Activated CD4-positive, alpha-beta T cell treated with anti-CD3 and anti-CD28 coated beads, Interleukin-2, amount 50 U/mL, for 48 hours (primary cell): Measurements from ENCODE around the gene PHF21A.

Experiments
- DNase-seq, 2 experiments: peaks; one replicate each; pipeline ENCODE4 v3.0.0-alpha.2; 2020

The PHF21A gene

DNA sequence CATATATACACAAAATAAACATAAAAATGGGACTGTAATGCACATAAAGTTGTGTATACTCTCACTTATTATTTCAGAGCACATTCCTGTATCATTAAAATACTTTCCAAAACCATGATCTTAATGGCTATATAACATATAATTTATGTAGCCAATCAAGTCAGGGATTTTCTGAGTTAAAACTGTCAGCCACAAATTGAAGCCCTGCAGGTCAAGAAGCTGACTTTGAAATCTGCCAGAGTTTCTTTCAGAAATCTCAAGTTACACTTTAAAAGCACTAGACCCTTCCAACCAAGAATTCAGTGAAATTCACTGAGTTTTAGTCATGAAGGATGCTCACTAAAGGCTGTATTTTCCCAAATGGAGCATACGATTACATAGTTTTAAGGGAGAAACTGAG lies 47.6 kb downstream of the PHF21A start:
- no peak for DNase-seq

DNA sequence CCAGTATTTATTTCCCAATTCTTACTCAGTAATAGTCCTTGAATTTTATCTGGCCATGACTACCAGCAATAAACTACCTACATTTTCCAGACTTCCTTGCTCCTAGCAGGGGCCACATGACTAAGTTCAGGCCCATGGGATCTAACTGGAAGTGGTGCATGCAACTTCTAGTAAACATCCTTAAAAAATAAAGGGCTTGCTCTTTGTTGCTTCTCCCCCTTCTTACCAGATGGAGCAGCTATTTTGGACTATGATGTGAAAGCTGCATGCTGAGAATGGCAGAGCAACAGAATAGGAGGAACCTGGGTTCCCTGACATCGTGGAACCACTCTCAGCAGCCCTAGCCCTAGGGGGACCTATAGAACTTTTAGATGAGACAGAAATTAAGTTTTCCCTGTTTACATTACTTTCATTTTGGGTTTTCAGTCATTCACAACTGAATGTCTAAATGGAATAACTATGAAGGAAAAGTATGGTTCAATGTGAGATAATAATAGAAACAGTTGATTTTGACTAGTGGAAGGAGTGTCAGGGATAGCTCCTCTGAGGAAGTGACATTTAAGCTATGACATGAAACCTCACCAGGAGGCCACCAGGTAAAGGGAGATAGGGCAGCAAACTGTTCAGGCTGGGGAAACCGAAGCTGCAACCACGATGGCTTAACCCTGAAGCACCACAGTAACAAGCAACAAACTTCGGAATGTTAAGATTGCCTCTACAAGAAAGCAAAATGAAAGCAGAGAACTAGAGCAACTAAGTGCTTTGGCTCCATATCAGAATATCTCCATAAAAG lies 48.9 kb downstream of the PHF21A start:
- DNase-seq = no peak

DNA sequence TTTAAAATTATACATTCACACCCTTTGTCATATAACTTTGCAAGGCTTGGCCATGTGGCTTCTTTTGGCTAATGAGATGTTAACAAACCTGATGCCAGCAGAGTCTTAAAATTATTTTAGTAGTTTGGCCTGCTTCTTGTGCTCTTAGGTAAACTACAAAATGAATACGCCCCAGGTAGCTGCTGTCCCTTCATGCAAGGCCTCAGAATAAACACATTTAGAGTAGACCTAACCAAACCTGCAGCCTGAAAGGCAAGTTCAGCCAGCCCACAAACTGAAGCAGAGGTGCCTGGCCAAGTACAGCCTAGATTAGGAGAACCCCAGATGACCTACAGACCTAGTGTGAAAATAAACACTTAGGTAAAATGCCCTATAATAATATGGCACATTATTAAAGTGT lies 50.2 kb downstream of the PHF21A start:
- no peak for DNase-seq

DNA sequence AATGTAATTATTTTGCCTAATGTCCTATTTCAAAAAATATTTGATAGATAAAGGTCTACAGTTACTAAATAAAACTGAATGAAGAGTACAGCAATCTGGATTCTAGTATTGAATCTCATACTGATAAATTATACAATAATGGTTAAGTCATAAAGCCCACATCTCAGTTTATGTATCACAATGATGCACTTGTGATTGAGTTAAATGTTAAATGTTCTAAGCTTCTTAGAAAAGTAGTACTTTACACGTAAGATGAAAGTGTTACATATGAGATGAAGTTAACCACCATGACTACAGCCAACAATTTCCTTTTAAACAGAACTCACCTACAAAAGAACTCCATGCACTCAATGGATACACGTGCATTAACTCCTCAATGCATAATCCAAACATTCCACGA lies 51.7 kb downstream of the PHF21A start:
- DNase-seq = no peak

DNA sequence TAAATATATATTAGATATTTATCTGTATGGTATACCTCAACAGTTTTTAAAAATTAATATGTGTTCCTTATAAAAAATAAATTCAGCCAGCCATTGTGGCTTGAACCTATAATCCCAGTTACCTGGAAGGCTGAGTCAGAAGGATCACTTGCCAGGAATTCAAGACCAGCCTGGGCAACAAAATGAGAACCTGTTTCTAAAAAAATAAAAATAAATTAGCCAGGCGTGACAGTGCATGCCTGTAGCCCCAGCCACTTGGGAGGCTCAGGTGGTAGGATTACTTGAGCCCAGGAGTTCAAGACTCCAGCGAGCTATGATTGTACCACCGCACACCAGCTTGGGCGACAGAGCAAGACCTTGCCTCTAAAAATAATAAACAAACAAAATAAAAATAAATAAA lies 54.9 kb downstream of the PHF21A start:
- no peak for DNase-seq

DNA sequence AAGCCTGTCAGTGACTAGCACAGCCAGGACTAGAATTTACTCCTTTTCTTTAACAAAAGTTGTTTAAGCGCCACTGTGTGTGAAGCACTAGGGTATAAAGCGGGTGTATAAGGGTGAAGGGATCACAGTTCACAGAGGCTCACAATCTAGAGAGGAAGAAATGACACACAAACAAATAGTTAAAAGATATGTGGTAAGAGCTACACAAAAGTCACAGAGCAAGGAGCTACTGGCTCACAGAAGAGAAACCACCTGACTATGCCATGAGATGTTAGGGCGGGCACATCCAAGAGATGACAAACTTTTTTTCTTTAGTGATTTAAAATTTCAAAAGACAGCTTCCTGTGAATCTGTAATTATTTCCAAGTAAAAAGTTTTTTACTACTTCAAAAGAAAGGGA lies 55.6 kb downstream of the PHF21A start:
- DNase-seq = no peak

DNA sequence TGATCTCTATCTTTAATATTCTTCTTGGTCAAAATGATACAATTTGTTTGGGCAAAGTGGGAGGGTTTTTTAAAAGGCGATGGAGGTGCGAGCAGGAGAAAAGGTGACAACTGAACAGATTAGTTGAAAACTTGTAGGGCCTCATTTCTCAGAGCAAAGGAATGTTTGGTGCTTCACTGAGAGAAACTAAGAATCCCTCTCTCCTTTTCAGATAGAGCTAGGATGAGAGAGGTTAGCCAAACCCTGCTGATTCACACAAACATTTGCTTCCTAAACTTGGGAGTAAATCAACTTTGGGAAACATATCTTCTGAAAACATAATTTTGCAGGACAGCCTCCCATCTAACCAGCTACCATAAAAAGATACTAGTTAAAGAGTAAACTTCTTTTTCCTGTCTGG lies 57.0 kb downstream of the PHF21A start:
- DNase-seq = no peak

DNA sequence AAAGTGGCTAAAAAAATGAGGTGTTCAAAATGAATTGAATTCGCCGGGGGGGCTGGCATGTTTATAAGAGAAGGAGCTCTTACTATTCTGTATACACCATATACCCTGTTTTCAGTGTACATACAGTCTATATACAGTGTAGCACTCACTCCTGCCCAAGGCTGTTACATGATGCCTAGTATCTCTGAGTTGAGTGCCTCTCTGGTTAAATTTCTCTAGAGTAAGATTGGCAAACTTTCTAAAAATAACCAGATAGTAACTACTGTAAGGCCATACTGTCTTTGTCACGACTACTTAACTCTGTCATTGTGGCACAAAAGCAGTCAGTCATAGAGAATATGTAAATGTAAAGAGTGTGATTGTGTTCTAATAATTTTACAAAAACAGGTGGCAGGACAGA lies 58.1 kb downstream of the PHF21A start:
- no peak for DNase-seq

DNA sequence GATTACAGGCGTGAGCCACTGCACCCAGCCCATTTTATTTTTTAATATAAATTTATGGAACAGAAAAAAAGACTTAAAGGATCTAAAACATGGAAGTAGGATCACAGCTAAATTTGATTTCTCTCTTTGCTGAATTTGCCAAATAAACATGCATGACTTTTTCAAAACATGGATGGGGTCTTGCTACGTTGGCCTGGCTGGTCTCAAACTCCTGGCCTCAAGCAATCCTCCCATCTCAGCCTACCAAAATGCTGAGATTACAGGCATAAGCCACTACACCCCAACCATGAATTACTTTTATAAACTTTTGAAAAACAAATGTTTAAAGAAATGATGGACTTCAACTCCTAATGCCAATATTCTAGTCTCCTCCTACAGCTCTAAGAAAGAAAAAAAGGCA lies 61.2 kb downstream of the PHF21A start:
- DNase-seq = no peak

DNA sequence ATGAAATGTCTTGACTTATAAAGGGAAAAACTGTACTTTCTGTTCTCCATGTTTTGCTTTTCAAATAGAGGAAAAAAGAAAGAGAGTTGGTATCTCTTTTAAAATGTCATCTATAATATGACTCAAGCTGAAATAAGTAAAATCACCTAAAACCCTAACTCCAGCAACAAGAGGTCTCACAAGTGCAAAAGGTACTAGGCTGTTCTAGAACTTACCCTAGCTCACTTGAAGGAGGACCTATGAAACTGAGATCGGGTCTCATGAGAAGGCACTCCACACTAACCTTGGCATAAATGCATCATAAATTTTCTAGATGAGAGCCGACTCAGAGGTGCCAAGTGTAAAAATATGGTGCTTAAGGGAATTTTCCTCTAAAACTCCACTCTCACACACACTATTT lies 63.8 kb downstream of the PHF21A start:
- no peak for DNase-seq

DNA sequence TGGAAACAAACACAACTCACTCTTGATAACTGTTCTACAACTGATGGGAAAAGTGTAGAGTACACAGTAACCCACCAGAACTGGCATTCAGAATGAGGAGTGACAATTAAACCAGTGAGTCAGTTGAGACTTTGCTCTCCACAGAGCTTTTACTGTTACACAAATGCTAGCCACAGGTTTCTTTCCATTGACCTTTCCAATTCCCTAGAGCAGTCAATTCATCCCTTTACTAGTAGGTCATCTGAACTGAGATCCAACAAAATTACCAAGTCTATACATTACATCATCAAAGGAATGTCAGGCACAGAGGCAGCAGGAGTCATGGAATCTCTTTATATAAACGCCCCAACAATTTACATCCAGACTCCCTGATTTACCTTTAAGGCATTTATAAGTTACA lies 65.9 kb downstream of the PHF21A start:
- no peak for DNase-seq

DNA sequence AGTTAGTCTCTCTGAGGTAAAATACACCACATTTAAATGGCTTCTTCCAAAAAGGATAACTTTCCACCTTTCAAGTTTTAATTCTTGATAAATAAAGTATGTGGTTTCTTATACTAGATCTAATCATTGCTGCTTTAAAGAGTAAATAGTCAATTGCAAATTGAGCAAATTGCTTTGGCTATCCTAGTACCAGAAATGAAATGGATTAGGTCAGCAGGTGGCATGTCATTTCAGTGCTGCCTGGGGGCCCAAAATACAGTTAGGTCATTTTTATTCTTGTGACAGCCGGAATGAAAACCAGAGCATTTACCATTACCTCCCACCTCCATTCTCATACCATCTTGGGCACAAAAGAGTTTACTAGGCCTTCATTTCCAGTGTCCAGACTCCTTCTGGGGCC lies 70.2 kb downstream of the PHF21A start:
- DNase-seq = no peak

DNA sequence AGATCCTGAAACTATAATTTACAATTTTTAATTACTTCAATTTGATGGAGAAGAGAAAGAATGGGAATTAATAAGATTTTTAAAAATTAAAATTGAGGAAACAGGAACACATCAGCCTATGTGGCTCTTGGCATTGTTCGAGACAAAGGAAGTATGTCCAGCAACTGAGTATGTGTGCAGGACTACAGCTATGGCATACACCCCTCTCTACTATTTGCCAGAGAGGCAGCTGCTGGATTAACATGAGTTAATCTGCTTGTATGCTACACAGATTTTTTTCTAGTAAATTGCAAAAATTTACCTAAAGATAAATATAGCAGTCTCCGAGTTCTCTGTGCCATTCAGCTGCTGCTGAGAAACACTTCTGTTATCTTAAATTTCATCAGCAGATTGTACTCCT lies 70.6 kb downstream of the PHF21A start:
- no peak for DNase-seq

DNA sequence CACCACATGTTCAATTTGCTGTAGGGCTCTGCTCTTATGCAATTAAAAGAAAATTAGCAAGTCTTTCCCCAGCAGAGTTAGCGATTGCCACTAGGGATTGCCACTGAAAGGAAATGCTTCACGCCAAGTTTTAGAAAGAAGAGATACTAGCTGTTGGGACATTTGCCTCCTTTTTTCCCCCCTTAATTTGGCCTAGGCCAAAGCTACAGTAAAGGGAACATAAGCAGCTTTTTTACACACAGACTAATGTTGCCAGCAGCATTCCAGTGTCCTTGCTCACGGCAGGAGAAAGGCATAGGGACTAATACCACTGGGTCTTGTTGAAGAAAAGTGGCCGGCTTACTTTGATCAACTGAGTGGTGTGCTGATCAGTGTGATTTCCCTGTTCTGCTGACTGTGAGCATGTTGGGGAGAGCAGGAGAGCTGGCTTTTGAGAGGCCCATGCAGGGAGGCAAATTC lies 71.2 kb downstream of the PHF21A start:
- DNase-seq = no peak

DNA sequence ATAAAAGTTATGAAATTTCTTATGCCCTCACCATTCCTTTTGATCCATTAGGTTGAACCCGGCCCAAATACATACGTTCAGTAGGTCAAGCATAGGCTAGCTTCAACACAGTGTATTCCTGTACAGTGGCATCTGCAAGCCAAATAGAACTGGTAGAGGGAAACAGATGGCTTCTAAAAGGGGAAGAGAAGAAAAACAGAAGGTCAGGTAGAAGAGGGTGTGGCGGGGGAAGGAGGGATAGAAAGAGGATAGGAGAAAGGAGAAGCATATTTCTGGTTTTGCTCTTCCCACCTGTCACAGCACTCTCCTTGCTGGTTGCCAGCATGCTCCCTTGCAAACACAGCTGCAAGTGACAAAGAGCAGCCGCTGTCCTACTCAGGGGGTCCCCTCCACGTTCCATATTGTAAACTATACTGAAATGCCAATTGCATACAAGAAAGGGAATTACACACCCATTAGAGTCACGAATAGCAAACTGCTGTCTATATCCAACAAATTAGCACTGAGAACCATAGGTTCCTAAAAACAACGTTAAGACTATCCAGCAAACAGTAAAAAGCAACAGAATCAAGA lies 71.8 kb downstream of the PHF21A start:
- no peak for DNase-seq

DNA sequence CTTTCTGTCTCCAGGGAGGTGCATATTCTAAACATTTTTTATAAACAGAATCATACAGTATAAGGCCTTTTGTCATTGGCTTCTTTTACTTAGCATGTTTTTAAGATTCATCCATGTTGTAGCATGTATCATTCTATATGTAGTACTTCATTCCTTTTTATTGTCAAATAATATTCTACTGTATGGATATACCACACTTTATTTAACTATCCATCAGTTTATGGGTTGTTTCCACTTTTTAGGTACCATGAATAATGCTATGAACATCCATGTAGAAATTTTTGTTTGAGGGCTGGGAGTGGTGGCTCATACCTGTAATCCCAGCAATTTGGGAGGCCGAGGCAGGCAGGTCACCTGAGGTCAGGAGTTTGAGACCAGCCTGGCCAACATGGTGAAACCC lies 73.1 kb downstream of the PHF21A start:
- no peak for DNase-seq

DNA sequence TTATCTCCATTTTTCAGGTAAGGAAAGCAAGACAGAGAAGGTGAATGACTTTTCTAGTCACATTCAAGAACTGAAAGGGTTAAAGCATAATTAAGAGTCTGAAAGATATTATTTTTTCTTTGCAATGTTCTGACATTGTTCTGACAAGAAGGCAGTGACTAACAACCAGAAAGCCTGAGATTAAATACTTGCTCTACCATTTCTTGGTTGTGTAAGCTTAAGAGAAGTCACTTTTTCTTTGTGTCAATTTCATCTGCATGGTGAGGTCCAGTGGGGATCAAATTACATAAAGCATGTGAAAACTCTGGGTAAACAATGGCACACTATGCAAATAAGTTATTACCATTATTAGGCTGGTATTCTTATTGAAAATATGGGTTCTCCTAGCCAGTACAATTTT lies 73.7 kb downstream of the PHF21A start:
- DNase-seq = no peak

DNA sequence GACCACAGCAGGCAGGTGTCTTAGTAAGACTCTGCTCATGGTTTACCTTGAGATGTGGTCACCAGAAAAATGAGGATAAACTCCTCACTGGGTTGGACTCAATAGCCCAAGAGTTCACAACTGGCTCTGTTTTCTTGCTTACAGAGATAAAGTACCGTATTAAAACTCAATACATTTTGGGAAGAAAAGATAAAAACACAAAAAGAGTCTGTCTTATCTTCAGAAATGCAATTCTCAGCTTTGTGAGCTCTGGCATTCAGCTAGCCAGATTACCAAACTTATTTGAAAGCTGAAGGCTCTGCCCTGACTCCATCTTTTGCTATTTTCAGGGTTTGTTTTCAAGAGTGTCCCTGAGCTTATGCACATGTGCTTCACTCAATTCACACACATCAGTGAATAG lies 75.4 kb downstream of the PHF21A start:
- DNase-seq = no peak

DNA sequence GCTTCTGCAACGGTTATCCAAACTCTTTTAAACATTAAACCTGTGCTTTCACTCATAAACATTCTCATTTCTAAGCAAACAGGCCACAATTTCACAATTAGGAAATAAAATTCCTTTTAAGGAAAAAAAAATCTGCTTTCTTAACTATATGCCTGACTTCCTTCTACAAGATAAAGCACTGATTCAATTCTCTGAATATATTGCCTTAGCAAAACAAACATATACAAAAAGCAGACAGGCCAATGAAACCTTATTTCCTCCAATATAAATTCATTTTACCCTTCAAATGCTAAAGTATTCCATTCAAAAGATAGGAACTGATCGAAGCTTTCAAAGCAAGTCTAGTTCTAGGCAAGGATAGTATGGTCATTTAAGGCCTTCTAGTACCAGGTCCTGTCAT lies 76.7 kb downstream of the PHF21A start:
- DNase-seq = no peak

DNA sequence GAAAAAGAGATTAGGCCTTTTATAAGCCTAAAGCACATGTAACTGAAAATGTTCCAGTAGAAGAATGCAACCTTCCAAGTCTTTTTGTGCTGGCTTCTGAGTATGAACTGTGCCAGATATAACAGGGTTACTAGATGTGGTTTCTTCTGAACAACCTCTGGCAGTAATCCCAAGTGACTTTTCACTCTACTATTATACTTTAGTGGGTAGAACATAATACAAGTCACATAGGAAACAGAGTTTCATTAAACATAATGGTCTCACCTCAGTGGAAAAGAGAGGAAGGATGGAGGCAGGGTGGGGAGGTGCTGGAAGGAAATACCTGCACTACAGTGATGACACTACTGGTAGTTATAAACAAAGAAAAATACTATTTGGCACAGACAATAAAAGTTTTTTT lies 81.3 kb downstream of the PHF21A start:
- DNase-seq = no peak

DNA sequence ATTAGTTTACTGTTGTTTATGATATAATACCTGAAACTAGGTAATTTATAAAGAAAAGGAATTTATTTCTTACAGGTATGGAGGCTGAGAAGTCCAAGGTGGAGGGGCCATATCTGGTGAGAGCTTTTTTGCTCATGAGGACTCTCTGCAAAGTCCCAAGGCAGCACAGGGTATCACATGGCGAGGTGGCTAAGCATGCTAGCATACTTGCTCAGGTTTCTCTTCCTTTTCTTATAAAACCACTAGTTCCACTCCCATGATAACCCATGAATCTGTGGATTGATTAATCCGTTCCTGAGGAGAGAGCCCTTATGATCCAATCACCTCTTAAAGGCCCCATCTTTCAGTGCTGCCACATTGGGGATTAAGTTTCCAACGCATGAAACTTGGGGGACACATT lies 82.7 kb downstream of the PHF21A start:
- DNase-seq = no peak

DNA sequence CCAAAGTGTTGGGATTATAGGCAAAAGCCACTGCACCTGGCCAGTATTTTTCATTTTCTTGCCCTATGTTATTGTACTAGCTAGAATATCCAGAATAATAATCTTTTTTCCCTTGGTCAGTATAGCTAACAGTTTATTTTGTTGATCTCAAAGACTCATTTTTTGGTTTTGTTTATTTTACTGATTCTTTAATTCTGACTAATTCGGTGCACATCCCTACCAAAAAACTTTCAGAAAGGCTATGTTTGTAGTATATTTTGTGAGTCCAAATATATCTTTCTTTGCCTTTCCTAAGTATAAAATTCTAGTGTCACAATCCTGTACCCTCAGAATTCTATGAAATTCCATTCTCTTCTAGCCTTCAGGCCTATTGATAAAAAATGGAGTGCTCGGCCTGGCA lies 84.3 kb downstream of the PHF21A start:
- DNase-seq = no peak

DNA sequence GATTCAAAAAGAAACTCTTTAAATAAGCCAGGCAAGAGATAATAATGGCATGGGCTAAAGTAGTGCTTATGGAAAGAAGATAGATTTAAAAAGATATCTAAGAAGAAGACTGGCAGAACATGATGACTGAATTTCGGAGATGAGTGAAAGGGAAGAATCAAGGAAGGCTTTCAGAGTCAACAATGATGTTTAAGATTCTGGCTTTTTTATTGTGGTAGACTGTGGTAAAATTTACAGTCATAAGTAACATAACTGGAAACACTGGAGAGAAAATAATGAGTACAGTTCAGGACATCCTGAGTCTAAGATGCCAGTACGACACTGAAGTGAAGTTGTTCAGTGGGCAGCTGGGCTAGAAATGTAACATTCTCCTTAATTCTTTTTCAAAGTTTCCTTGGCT lies 85.2 kb downstream of the PHF21A start:
- no peak for DNase-seq

DNA sequence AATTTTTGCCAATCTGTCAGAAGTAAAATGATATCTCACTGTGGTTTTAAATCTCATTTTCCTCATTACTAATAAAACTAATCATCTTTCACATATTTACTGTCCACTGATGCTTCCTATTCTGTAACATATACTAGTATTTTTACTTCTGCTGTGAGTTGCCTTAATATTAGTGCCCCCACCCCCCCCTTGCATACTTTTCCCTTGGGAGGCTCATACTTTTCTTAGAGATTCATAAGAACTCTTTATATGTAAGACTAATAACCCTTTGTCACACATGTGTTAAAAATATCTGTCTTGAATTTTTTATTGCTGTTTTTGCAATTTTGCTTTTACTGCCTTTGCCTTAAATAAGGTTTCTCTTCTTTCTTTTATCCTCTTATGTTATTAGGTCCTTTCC lies 87.2 kb downstream of the PHF21A start:
- DNase-seq = no peak
